Measurements from ENCODE around the gene RNH1.

DNA sequence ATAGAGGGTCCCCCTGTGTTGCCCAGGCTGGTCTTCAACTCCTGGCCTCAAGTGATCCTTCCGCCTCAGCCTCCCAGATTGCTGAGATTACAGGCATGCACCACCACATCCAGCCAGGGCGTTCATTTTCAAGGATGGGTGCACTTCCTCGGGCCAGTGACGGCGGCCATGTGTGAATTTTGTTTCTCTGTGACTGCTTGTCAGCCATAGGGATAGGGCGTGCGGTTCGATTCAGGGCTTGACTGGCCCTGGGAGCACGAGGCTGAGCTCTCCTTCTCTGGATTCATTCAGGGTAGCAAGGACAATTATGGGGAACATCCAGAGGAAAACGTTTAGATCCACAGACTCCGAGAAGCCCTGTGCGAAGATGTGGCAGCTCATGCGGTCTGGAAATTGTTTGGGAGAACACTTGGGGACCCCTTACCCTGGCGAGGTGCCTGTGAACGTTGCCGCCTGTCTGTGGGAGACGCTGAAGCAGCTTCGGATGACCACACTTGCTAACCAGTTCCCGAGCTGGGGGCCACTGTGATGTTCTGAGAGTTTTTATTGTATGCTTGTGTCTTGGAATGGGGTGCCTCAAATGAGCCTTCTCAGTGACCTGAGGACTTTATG lies 54.0 kb downstream of the RNH1 start:
- TF ChIP-seq, protein P1, sequence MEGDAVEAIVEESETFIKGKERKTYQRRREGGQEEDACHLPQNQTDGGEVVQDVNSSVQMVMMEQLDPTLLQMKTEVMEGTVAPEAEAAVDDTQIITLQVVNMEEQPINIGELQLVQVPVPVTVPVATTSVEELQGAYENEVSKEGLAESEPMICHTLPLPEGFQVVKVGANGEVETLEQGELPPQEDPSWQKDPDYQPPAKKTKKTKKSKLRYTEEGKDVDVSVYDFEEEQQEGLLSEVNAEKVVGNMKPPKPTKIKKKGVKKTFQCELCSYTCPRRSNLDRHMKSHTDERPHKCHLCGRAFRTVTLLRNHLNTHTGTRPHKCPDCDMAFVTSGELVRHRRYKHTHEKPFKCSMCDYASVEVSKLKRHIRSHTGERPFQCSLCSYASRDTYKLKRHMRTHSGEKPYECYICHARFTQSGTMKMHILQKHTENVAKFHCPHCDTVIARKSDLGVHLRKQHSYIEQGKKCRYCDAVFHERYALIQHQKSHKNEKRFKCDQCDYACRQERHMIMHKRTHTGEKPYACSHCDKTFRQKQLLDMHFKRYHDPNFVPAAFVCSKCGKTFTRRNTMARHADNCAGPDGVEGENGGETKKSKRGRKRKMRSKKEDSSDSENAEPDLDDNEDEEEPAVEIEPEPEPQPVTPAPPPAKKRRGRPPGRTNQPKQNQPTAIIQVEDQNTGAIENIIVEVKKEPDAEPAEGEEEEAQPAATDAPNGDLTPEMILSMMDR (IDR thresholded peaks at IDR 0.05; ENCODE audit: low read depth, low read length, poor library complexity, severe bottlenecking): no peak
- no peak for TF ChIP-seq EZH2phosphoT487 (IDR thresholded peaks at IDR 0.05; ENCODE audit: borderline replicate concordance, low read length)
